ENCODE data around the gene CPB2.

Gene CPB2

DNA sequence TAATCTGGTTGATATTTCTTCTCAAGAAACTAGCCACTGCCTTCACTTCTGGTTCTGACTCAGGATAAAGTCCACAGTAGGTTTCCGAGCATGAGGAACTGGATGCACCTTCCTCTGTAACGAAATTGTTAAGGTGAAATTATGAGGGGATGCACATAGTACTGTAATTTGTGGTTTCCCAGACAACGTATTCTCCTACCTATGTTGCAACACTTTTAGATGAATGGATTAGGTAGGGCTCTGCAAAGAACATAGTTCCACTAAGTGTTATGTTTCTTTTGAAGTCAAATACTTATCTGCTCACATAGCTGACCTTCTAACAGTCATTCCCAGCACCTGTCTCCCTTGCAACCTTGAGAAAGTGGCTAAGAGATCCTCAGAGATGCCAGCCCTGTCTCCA lies 46.6 kb downstream of the CPB2 start:
- no peaks in the 10 kb centered on the region for H3K36me3 ChIP-seq
- H4K20me1 ChIP-seq, result no peaks in the 10 kb centered on the region
- 0 out of 2 replicates have a peak, but pooled peaks cover 3% of the 10 kb centered on the region for H3K9me3 ChIP-seq
- no peak overlapping the region for H3K9ac ChIP-seq
- H3K27ac ChIP-seq, result no peak overlapping the region
- H3K4me3 ChIP-seq, result no peak overlapping the region
- H3K27me3 ChIP-seq, result no peaks in the 10 kb centered on the region
- H3K4me1 ChIP-seq, result peaks cover 5% of the 10 kb centered on the region
- H3K4me2 ChIP-seq, result no peak overlapping the region
- no peak for TF ChIP-seq Cebpa-rat (IDR thresholded peaks at IDR 0.05)

DNA sequence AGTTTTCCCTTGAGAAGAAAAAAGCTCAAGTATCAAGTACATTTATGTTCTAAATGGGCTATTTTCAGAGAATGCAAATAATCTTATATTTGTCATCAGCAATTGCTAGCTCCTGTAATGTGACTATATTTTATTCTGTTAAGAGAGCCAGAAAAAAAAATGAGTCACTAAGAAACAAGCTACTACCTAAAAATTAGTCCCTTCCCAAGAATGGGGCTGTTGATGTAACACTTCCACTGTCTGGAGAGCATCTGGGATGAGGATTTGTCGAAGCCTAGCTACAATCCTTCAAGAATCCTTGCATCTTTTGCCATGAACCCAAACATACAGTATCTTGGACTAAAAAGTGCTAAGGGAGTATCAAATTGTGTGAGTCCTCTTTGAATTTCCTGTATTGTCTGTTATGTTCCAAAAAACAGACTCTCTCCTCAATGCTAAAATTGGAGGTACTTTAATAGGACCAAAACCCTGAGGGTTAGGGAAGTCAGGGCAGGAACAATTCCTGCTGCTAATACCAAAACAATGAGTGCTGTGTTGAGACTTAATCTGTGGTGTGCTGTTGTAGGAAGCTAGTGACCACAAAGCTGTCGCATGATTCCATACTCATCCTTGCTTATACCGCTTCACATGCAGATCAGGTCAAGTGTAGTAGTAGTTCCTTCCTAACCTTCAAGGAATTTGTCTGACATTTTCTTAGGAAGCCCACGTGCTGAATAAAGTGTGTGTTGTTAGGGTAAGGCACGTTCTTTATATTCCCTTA lies 47.4 kb downstream of the CPB2 start:
- no peaks in the 10 kb centered on the region for H3K36me3 ChIP-seq
- H3K4me3 ChIP-seq, result no peak overlapping the region
- TF ChIP-seq Cebpa-rat (IDR thresholded peaks at IDR 0.05), result no peak
- H3K27ac ChIP-seq, result no peak overlapping the region
- H3K4me2 ChIP-seq, result no peak overlapping the region
- no peaks in the 10 kb centered on the region for H4K20me1 ChIP-seq
- no peaks in the 10 kb centered on the region for H3K9me3 ChIP-seq
- H3K27me3 ChIP-seq, result no peaks in the 10 kb centered on the region
- H3K9ac ChIP-seq, result no peak overlapping the region
- H3K4me1 ChIP-seq, result peaks cover 9% of the 10 kb centered on the region

DNA sequence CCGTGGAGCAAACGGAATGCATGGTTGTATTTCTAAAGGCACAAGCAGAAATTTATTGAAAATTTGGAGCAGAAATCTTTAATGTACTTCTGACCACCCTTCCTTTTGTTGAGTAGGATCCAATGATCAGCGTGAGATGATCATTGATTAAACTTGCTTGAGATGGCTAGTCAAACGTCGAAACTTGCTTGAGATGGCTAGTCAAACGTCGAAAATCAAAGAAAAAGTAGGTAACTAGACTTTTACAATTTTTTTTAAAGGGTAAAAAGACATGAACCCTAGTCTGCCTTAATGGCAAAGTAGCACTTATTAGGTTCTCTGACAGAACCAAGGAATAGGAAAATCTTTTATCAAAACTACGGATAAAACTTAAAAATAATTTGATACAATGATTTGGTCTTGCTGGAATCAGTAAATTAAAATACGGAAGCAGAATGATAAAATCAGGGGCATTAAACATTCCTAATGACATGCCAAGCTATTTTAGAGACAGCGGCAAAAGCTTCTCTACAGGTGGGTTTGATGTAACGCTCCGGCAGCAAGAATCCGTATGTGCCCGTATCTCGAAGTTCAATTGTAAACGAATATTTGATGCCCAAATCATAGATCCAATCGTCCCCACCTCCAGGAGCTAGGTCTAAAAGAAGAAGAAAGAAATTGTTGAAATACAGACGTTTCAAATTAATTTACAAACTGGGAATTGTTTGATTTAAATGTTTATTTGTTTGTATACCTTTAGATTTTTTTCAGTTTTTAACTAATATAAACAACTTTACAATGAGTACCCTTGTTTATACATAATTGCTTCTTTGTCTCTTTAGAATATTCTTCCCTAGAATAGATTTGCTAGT lies 51.4 kb downstream of the CPB2 start:
- Histone ChIP-seq H3K9ac (peak overlapping the region; percentile 96), H4K20me1 (peaks cover 33% of the 10 kb centered on the region), H3K4me3 (peak overlapping the region; percentile 91), H3K9me3 (no peaks in the 10 kb centered on the region), H3K36me3 (no peaks in the 10 kb centered on the region), H3K27ac (no peak overlapping the region), H3K4me2 (peak overlapping the region; percentile 84), H3K27me3 (no peaks in the 10 kb centered on the region), H3K4me1 (peaks cover 31% of the 10 kb centered on the region)
- no peak for TF ChIP-seq Cebpa-rat (IDR thresholded peaks at IDR 0.05)

DNA sequence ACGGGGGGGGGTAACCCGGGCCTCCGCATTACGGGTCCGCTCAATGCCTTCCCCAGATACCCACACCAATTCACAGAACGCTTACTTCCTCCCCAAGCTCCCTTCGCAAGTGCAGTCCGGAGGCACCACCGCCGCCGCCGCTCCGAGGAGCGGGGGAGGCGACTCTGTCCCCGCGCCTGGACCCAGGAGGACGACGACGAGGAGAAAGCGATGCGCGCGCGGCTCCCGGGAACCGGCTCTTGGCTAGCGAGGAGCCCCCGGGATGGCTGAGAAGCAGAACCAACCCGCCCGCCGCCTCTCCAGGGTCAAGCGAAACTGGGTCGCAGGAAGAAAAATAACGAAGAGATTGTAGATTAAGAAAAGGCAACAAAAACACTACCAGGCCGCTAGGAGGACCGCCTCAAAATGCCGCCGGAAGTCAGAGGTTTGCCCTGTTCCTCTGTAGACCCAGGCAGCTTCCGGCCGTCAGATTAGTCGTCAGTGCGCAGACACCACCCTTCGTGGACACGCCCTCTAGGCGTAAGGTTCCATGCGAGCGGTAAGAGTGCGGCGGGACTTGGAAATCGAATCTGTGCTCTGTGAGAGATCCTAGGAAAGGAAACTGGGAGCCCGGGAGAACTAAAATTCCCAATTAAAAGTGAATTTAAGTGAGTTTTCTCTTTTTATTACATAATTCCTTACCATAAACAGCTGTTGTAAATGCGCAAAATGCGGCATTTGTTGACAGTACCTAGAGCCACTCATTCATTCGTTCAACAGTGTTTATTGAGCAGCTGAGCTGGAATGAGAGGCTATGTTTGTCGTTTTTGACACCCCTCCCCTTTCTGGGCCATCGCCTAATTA lies 52.3 kb downstream of the CPB2 start, which contains the start of gene ZC3H13:
ZC3H13 (minus strand) TSS at position 428 of the 843 bp plus-strand sequence. CDS start 7,239 bp downstream, outside the sequence.
- peak within 1 kb of the TSS; percentile 96 for H3K27ac ChIP-seq
- TF ChIP-seq Cebpa-rat (IDR thresholded peaks at IDR 0.05), result no peak
- peaks cover 42% of the 10 kb centered on the region for H4K20me1 ChIP-seq
- peak within 1 kb of the TSS; percentile 96 for H3K9ac ChIP-seq
- H3K4me2 ChIP-seq, result peak within 1 kb of the TSS; percentile 84
- H3K4me1 ChIP-seq, result peaks cover 31% of the 10 kb centered on the region
- H3K4me3 ChIP-seq, result peak within 1 kb of the TSS; percentile 91
- no peaks in the 10 kb centered on the region for H3K36me3 ChIP-seq
- no peaks in the 10 kb centered on the region for H3K27me3 ChIP-seq
- no peaks in the 10 kb centered on the region for H3K9me3 ChIP-seq

DNA sequence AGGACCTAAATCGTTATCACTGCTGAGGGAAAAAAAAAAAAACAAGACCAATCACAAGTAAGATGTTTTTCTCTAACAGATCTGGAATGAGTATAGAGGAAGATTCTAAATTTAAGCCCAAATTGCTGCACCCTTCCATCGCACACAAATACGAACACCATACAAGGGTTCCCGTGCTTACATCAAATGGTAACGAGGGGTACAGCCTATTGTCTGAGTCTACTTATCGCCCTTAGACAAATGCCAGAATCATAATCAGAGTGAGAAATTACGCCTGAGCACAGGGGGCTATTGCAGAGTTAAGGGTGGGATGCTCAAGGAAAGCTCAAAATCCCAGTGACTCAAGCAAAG lies 52.9 kb downstream of the CPB2 start:
- no peak for TF ChIP-seq Cebpa-rat (IDR thresholded peaks at IDR 0.05)
- H3K9me3 ChIP-seq, result no peaks in the 10 kb centered on the region
- H3K4me2 ChIP-seq, result peak overlapping the region; percentile 79
- peaks cover 48% of the 10 kb centered on the region for H4K20me1 ChIP-seq
- H3K4me3 ChIP-seq, result peak overlapping the region; percentile 91
- peak overlapping the region; percentile 96 for H3K27ac ChIP-seq
- H3K36me3 ChIP-seq, result no peaks in the 10 kb centered on the region
- H3K9ac ChIP-seq, result peak overlapping the region; percentile 96
- peaks cover 31% of the 10 kb centered on the region for H3K4me1 ChIP-seq
- no peaks in the 10 kb centered on the region for H3K27me3 ChIP-seq

DNA sequence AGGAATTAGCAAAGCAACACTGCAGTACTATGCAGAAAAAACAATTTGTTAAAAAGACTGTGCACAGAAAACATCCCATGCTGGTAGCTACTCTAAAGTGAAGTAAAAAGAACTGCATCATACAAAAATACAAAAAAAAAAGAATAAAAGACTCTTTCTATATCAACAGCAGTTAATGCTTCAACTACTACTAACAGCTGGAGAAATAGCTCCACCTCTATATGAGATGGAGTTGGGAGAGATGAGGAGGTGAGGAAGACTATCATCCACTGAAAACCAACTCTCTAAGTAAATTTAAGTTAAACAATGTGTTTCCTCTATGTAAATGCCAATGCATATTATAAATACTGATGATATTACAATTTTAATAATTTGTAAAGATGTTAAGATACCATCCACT lies 54.1 kb downstream of the CPB2 start:
- Histone ChIP-seq H3K9me3 (no peaks in the 10 kb centered on the region), H3K27me3 (no peaks in the 10 kb centered on the region), H3K36me3 (no peaks in the 10 kb centered on the region), H3K4me2 (peak overlapping the region; percentile 79), H3K27ac (no peak overlapping the region), H3K4me1 (peaks cover 31% of the 10 kb centered on the region), H4K20me1 (peaks cover 60% of the 10 kb centered on the region), H3K9ac (no peak overlapping the region), H3K4me3 (peak overlapping the region; percentile 91)
- TF ChIP-seq Cebpa-rat (IDR thresholded peaks at IDR 0.05), result no peak

DNA sequence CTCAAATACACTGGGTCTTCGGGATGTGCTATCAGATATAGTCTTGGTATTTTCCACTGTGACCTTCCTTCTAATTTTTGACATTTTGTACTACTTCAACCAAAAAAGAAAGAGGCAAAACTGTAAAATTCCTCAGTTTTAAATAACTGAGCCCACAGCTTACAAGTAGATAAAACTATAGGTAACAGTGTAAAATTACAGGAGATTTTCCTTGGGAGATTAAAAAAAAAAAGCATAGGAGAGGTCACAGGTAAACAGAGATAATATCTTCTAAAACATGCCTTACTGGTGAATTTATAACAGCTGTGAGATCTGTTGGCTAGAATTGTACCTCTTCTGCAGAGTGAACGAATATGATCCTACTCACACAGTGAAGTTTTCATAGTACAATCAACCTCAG lies 59.4 kb downstream of the CPB2 start:
- no peak overlapping the region for H3K27ac ChIP-seq
- no peaks in the 10 kb centered on the region for H3K27me3 ChIP-seq
- peaks cover 19% of the 10 kb centered on the region for H3K4me1 ChIP-seq
- TF ChIP-seq Cebpa-rat (IDR thresholded peaks at IDR 0.05), result no peak
- H3K36me3 ChIP-seq, result peaks cover 15% of the 10 kb centered on the region
- no peak overlapping the region for H3K4me3 ChIP-seq
- H3K9ac ChIP-seq, result no peak overlapping the region
- no peaks in the 10 kb centered on the region for H3K9me3 ChIP-seq
- no peak overlapping the region for H3K4me2 ChIP-seq
- H4K20me1 ChIP-seq, result peaks cover 60% of the 10 kb centered on the region

DNA sequence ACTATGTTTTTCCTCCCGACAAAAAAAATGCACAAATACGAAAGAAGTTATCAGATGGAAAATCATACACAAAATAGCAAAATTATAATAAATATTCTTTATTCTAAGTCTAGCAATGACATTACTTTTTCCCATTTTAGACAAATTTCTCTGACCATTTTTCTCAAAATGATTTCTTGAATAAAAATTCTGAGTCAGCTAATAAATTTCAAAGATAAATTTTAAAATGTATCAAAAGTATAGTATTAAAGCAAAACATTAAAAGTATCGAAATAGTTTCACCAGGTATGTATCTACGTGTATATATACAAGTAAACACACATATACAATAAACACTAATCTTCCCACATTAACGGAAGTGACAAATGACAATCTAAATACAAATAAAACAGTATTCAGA lies 61.2 kb downstream of the CPB2 start:
- Histone ChIP-seq H4K20me1 (peaks cover 50% of the 10 kb centered on the region), H3K4me3 (no peak overlapping the region), H3K4me2 (no peak overlapping the region), H3K4me1 (peaks cover 18% of the 10 kb centered on the region), H3K9me3 (no peaks in the 10 kb centered on the region), H3K36me3 (peaks cover 28% of the 10 kb centered on the region), H3K27ac (no peak overlapping the region), H3K27me3 (no peaks in the 10 kb centered on the region), H3K9ac (no peak overlapping the region)
- no peak for TF ChIP-seq Cebpa-rat (IDR thresholded peaks at IDR 0.05)

DNA sequence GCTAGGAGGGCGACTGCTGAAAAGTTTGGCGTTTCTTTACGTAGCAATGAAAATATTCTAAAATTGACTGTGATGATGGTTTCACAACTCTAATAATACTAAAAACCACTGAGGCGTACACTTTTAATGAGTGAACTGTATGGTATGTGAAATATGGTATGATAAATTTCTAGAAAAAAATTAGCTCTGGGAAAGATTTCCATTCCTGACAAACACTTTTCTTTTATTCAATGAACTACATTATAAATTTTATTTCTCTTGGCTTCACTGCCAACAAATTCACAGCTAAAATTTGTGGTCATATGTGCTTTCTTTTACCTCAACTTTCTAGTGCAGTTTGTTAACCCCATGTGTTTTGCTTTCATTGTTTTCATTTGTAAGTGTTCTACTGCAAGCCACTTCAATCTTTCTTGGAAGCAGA lies 63.4 kb downstream of the CPB2 start:
- peaks cover 18% of the 10 kb centered on the region for H3K4me1 ChIP-seq
- peaks cover 28% of the 10 kb centered on the region for H4K20me1 ChIP-seq
- H3K27me3 ChIP-seq, result no peaks in the 10 kb centered on the region
- H3K27ac ChIP-seq, result no peak overlapping the region
- no peak overlapping the region for H3K4me3 ChIP-seq
- H3K4me2 ChIP-seq, result 0 out of 2 replicates have a peak overlapping the region, but pooled peaks have one; percentile 0
- peaks cover 43% of the 10 kb centered on the region for H3K36me3 ChIP-seq
- H3K9me3 ChIP-seq, result no peaks in the 10 kb centered on the region
- no peak for TF ChIP-seq Cebpa-rat (IDR thresholded peaks at IDR 0.05)
- no peak overlapping the region for H3K9ac ChIP-seq
